HG03175 (cell line): ENCODE data around the gene DUSP10.
A peak's percentile ranks its signal among the peaks of the same experiment; 100 is the strongest.

Experiments used
- ATAC-seq: cut with Tn5 transposase; IDR thresholded peaks from one replicate; pipeline ENCODE4 v1.9.1; 2021; ENCODE audit warnings: mild to moderate bottlenecking, moderate library complexity; ENCODE audit not compliant: unreplicated experiment

Gene DUSP10

DNA sequence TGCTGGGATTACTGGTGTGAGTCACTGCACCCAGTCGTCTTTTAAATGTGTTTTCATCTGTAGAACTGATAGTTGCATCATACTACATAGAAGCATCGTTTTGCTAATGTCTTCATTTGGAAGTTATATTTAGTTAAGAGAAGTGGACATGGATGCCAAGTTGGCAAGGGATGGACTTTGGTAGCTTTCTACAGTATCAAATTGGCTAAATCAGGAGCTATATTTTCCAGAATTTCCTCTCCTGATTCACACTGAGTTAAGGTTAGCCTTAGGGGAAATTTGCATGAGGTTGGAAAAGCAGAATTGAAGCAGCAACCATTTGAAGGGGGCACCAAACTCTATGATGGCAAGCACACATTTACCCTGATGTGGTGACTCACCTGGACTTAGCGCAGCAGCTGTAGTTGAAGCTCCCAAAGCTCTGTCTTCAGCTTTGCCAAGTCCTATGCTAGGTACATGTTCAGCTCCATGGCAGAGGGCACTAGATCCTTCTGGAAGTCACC is 43.9 kb downstream of the DUSP10 start:
- no peak for ATAC-seq

DNA sequence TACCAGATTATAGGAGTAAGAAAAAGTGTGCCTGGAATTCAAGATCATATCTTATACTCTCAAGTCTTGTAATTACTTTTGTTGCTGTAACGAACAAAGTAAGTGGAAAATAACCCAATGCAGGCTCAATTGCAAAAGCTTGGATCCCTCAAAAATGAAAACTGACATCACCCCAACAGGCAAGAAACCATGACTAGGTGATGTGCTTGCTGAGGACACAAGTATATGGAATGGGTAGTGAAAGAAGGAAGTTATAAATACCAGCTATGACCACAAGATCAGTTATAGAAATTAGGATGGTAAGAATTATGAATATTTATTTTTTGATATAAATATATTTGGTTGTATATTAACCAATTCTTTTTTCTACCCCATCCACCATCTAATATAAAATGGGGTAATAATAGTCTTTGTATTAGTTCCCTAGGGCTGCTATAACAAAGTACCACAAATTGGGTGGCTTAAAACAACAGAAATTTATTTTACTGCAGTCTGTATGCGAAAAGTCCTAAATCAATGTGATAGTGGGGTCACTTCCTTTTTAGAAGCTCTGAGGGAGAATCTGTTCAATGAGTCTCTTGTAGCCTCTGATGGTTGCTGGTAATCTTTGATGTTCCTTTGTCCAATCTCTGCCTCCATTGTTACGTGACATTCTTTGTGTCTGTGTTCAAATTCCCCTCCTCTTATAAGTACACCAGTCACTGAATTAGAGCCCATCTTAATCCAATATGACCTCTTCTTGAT is 45.0 kb downstream of the DUSP10 start:
- no peak for ATAC-seq

DNA sequence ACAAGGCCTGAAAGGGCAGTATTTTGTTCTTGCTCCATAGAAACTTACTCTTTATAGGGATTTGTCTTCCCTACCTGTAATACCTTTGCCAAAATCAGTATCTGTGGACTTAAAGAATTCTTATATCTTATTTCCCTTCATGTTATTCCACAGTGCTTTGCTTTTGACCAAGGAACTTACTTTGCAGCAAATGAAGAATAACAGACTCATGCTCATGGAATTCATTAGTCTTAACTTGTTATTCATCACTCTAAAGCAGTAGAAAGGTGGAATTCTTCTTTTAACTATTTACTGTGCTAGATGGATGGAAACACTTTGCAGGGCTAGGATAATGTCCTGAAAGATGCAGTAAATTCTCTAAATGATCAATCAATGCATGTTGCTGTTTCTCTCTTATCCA is 45.9 kb downstream of the DUSP10 start:
- ATAC-seq = no peak

DNA sequence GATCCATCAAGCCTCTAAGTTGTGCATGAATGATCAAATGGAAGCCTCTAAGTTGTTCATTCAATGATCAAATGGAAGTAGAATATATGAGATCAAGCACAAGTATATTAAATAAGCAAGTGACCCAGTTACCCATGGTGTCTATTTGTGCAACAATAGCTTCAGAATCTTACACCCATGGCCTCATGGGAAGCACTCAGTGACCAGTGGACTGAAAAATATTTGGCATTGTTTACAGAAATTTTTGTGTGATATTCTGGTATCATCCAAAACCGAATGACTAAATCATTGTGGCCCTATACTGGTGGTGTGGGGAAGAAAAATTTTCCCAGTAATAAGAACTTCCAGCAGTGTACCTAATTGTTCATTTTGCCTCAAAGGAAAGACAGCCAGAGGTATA is 46.6 kb downstream of the DUSP10 start:
- ATAC-seq = no peak

DNA sequence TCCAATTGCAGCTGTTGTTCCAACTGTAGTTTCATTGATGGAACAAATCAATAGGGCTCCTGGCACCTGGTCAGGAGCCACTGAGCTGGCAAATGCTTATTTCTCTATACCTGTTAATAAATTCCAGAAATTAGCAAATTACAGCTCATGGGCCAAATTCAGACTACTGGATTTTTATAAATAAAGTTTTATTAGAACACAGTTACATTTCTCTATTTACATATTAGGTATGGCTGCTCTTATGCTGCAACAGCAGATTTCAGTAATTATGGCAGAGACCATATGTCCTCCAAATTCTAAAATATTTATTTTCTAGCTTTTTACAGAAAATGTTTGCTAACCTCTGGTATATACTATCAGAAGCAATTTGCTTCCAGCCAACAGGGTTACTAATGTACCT is 47.8 kb downstream of the DUSP10 start:
- no peak for ATAC-seq

DNA sequence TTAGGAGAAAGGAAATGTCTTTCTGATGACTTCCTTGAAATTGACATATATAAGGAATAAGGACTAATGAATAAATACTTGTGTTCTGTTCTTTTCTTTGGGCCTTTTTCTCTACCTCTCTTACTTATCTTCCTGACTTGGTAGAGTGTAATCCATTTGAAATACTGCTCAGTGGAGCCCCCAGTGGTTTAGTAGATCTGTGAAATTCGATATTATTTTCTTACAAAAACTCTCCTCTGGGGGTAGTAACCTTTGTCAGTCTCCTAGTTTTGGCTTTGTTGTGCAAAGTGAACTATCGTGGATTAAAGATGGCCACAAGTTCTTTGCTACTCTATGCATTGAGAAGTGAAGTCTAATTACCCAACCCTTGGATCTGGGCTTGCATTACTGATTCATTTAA is 48.8 kb downstream of the DUSP10 start:
- ATAC-seq = no peak

DNA sequence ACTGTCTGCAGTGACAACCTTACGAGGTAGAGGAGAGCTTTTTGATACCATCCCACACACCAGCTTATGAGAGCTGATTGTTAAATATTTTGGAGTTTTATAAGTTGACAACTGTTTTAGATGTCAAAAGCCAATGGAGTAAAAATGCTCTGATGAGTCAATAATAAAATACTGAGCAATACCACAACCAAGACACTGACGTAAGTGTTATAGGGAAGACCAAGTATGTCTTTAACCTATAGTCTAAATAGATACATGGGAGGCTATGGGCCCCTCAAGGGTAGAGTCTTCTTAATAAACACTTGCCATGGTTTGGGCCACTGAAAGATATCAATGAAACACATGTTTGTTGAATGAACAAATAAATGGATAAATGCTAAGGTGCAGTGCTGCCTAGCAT is 49.2 kb downstream of the DUSP10 start:
- peak; percentile 57 for ATAC-seq

DNA sequence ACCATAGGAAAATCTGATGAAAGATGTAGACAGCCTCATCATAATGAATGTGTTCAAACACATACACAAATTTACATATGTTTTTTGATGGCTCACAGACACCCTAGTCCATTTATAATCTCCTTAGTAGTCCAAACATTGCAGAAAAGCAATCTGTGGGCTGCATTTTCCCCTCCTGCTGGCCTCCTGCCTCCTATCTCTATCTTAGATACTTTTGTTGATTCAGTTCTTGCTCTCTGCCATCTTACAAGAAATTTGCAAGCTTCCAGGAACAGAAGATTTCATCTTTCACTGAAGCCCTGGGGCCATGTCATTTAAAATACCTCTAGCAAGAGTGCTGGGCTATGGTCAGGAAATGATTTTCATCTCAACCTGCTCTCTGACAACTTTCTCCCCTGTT is 50.6 kb downstream of the DUSP10 start:
- ATAC-seq = no peak

DNA sequence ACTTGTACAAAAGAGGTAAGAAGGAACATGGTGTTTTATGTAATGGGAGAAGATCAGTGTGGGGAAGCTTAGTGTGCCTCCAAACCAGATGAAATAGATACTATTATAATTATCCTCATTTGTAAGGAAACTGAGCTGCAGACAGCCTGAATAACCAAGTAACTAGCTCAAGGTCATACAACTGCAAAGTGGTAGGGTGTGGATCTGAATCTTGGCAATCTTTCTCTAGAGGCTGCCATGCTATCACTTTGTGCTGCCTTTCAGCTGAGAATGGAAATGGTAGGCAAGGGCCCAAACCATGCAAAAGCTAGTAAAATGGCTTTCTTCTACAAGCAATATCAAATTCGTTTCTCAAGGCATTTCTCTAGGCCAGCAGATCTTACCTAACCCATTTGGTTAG is 51.0 kb downstream of the DUSP10 start:
- ATAC-seq = no peak

DNA sequence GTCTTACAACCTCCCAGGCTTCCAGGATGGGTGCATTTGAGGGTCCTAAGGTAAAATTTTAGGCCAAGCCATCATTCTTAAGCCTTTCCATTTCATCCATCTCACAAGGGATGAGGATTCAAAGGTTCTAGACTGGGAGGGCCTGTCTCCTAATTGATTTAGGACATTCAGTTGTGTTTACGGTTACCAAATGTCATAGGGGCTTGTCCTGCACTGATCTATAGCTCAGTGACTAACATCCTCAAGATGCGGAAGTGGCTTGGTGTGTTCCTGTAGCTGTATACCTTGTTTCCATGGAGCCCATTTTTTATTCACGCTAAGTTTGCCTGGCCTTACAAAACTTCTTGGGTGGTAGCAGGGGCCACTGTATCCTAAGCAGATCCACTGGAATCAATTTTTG is 52.8 kb downstream of the DUSP10 start:
- no peak for ATAC-seq

DNA sequence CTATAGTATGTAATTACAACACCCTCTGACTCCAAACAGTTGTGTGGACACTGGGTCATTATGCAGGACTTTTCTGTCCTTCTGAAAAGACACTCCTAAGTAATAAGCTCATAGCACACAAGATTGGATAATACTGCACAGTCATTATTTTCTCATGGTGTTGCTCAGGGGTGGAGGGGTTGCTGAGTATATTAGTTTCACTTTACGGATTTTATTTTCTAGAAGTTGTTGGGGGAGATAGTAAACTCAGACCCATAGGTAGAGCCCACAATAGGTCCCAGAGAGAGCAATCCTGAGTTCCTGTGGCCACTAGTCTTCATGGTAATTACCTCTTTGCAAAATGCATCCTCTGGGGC is 53.4 kb downstream of the DUSP10 start:
- ATAC-seq = no peak

DNA sequence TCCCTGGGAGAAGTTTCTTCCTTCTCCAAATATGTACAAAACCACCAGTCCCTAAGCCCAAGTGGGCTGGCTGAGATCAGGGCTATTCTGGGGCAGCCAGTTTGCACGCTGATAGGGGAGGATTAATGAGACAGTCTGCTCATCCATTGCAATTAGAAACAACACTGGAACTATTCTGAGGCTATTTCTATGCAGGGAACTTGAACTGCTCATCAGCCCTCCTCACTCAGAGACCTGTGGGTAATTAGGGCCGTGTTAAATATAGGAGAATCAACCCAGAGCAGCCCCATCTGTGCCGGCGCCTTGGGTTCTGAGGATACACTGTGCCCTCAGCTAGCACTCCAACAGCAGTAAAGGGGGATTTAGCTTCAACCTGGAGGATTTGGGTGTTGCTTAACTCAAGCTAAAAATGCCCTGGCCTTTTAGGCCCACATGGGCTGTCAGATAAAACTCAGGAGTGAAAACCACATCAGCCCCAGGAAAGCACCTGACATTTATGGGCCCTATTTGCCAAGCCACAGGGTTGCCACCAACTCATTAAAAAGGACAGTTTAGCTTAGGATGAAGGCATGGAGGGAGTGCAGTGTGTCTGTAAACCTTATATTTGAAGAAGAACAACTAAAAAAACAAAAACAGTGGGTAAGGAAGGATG is 53.9 kb downstream of the DUSP10 start:
- no peak for ATAC-seq

DNA sequence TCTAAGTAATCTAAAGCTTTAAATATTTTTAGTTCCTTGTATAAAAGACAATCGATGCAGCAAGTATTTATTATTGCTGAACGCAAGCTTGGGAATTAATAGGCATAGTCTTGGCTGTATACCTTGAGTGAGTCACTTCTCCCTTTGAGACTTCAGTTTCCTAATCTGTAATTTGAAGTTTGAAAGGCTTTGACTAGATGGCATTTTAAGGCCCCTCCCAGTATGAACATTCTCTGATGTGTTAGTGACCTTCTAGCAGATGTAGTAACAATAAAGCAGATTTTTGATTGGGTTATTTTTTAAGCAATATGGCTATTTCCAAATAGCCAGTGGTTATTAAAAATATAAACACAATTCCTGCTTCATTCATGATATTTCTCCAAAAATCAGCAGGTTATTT is 58.2 kb downstream of the DUSP10 start:
- ATAC-seq = no peak

DNA sequence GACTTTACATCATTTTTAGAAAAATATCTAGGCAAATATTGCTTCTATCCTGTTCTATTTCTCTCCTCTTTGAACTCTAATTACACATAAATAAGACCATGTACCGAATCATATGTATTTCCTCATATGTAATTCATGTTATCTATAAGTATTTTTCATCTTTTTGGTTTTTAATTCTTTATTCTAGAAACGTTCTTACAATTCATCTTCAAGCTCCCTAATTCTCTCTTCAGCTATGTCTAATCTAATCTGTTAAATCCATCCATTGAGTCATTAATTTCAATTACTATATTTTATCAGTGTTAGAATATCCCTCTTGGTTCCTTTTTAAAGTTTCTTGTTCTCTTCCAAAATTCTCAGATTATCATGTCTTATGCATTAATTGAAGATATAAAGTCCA is 61.8 kb downstream of the DUSP10 start:
- ATAC-seq = no peak

DNA sequence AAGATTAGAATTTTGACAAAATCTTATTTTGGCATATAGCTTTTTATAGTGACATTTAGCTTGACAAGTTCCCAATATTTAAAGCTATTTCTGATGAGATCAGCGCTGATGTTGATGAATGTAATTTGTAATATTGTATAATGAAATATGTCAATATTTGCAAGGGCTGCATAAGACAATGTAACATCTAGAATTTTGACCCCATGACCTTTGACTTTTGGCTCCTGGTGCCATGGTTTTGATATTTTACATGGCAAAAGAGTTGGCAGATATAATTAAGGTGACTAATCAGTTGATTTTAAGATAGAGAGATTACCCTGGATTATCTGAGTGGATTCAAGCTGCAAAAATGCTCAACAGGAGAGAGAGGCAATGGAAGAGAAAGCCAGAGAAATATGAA is 63.9 kb downstream of the DUSP10 start:
- no peak for ATAC-seq

DNA sequence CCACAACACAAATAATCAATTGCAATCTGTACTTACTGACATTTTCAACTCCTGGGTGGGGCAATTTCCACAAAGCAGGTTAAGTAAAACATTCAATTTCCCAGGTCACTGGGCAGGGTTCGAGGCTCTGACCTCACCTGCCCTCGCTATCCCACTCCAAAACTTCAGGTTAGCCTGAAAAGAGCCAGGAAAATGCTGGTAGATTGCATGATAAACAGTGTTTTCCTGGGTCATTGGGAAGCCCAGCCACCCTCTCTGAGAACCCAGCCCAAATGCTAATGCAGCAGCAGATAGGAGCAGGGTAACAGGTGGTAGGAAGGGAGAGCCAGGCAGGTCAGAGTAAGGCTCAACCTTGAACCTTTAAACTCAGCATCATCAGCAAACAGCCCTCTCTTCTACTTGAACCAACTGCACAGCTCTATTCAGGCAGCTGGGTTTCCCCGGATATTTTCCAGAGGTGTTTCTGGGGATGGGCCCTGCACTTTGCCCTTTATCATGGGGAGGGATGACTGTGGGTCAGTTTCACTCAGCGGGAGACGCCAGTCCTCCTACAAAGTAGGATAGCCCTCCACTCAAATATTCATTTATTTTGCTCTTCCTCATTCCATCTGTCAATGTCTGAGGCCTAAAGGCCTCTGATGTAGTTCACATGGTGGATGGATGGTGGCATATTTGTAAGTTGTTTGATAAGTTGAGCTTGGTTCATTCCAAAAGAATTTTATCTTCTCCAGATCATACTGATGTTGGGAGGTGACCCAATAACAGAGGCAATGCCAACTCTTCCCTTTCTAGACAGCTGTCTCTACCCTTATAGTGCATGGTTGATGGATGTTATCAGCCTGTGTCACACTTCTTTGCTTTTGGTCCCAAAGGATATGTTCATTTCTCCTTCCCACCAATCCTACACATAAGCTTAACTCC is 65.7 kb downstream of the DUSP10 start:
- no peak for ATAC-seq

DNA sequence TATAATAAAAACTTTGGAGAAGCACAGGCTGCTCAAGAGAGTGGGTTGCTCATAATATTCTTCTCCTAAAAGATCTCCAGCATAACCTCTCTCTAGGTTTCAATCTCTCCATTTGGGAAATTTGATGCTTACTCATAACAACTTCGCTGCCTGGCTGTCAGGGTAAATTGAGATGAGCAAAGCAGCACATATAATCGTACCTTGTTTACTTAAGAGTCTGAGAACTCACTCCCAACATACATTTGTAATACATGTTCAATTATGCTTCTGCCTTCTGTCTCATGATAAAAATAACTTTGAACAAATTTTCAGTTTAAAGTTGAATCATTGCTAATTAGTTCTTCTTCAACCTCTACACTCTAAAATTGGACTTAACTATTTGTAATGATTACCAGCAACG is 68.9 kb downstream of the DUSP10 start:
- ATAC-seq = no peak

DNA sequence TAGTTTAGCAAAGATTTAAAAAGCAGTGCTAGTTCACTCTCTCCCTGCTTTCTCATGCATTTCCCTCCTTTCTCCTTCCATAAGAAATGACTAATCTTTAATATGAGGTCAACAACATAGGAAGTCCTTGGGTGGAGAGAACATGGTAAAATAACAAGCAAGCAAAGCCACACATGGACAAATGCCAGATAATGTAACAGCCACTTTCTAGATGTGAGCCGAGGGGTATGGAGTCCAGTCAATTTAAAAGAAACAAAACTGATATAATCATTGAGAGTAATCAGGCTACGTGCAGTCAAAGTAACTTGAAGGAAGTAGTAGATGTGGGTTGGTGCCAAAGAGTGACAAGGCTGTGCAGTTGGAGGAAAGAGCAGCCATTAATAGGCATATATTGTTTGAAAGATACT is 69.6 kb downstream of the DUSP10 start:
- no peak for ATAC-seq

DNA sequence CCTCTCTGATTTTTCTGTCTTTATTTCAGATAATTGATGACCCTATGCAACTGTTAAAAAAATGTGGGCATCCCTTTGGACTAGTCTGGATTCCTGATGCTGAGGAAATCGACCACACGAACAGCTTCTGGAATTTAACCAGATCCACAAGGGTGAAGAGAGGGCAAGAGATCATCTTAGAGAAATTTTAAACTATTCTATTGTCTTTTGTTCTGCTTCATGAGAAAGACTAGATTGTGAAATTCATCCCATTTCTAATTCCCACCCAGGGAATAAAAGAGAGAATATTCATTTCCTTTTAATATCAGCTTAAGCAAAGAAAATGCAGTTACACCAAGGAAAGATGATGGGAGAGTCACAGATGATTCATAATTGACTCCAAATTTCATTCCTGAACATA is 71.8 kb downstream of the DUSP10 start:
- no peak for ATAC-seq

DNA sequence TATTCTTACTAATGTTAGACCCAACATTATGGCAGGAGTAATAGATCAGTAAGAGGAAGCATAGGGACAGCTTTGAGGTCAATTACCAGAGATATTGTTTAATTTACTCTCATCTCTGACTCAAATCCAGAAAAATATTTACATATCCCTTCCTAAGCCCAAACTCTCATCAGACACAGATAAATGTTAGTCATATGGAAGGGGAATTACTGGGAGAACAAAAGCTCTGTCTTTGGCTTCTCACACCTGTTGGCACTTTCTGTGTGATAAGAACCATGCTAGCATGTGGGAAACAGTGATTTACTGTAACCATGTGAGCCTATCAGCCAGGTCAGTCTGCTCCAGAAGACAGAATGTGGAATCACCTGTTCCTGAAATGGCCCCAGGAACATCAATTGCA is 72.4 kb downstream of the DUSP10 start:
- ATAC-seq = no peak

DNA sequence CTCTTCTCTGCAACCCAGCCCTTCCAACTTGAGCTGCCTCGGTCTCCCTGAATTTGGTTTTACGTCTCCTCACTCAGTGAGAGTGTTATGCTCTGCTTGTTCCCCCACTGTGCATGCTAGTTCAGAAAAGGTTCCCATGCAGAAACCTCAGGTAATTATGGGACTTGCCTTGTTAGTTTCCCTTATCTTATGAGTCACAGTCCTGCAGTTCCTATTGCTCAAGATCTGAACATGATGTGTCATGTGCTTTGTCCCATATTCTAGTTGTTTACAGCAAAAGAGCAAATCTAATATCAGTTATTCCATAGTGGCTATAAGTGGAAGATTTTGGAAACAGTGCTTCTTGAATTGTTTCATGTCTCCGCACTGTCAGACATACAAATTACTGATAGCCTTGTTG is 74.4 kb downstream of the DUSP10 start:
- ATAC-seq = peak; percentile 86

DNA sequence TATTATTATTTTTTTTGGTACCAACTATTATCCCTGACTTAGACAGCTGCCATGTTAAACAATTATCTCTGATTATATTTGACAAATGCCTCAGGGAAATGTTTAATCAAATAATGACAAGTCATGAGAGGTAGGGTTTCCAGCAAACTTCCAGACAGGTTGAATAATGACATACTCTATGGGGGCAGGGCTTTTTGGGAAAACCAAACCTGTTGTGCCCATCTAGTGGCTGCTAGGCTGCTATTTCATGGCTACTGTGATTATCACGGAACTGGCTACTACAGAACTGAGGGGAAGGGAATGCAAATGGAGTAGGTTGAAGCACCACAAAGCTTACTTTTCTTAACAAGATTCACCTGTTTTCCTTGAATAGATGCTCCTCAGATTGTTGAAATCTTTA is 77.6 kb downstream of the DUSP10 start:
- no peak for ATAC-seq
